Fibroblast of skin of left biceps (primary cell): ENCODE measurements around the gene SERGEF.
A peak's percentile ranks its signal among the peaks of the same experiment; 100 is the strongest.

Source experiments
- DNase-seq, 2 experiments: peaks; one replicate each; pipeline ENCODE4 v3.0.0-alpha.2; 2013; ENCODE audit warnings: low read depth in 2 of 2

Gene SERGEF

GRCh38 chr11:18012906-18013781 is at the start of gene SERGEF:
TSS of gene SERGEF (minus strand) at chr11:18013047. CDS start at chr11:18013010, 37 bp downstream.
- peak; percentile 60 to 64 for DNase-seq

- DNase-seq, result no peak
Observed at GRCh38 chr11:18061351-18061750, 48.5 kb upstream of the SERGEF start.

- DNase-seq, result no peak
Observed at GRCh38 chr11:18056561-18057181, 43.8 kb upstream of the SERGEF start.

- no peak for DNase-seq
Observed at GRCh38 chr11:18054511-18055103, 41.8 kb upstream of the SERGEF start.

- no peak for DNase-seq
Observed at GRCh38 chr11:18050848-18051247, 38.0 kb upstream of the SERGEF start.

- no peak for DNase-seq
Observed at GRCh38 chr11:18046116-18046777, 33.4 kb upstream of the SERGEF start, which contains the start of gene TPH1. TSS of gene TPH1 (minus strand) at chr11:18046269. CDS start at chr11:18040762, 5,507 bp downstream.

DNA sequence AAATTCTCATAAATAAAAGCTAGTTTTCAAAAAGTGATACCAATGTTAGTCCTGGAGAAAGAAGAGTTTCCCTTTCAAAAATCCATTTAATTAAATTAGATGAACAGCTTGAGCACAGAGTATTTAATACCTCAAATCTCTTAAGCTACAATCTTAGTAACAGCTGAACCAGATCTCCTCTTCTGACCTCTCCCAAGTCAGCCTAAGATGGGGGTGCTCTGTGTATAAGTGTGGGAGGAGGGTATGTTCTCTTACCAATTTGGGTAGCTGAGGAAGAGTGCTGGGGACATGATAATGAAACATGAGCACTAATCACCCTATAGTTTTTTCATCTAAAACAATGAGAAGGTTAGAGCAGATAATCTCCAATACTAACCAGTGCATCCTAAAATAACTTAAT is 23.6 kb upstream of the SERGEF start:
- DNase-seq, result no peak

GRCh38 chr11:18027475-18027874 is 14.6 kb upstream of the SERGEF start:
- no peak for DNase-seq

DNA sequence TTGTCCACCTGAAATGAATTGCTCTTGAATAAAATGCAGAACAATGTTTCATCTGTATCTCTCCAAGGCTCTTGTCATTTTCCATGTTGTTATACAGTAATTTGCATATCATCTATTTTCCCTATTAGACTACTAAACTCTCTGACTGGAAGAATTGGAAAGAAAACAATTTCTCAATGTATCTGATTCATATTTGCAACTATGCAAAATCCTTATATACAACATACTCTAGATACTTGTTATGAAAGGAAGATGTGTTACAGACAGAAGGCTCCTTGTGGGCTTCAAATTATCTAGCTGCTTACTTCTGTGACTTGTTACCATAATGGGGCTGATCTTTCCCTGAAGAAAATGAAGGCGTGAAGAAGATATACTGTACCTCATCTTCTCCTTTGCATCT is 9.6 kb upstream of the SERGEF start:
- no peak for DNase-seq

DNA sequence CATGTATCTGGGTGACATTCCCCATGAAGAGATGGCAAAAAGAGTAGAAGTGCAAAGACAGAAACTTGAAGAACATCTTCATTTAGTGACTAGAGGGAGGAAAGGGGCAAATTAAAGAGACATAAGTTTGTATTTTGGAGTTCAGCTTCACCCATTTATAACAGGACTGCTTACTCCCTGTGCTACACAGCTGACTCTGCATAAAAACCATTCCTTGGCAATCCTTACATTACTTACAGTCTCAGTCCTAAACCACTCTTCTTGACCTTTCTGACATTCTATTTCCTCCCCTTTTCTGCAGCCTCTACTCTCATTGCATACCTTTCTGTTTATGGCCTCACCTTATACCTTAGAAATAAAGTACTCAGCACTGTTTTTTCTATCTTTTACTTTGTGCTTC is 6.8 kb upstream of the SERGEF start:
- no peak for DNase-seq

GRCh38 chr11:18016789-18017188 is 3.9 kb upstream of the SERGEF start:
- no peak for DNase-seq

GRCh38 chr11:18014876-18015275 is 2.0 kb upstream of the SERGEF start:
- no peak for DNase-seq

DNA sequence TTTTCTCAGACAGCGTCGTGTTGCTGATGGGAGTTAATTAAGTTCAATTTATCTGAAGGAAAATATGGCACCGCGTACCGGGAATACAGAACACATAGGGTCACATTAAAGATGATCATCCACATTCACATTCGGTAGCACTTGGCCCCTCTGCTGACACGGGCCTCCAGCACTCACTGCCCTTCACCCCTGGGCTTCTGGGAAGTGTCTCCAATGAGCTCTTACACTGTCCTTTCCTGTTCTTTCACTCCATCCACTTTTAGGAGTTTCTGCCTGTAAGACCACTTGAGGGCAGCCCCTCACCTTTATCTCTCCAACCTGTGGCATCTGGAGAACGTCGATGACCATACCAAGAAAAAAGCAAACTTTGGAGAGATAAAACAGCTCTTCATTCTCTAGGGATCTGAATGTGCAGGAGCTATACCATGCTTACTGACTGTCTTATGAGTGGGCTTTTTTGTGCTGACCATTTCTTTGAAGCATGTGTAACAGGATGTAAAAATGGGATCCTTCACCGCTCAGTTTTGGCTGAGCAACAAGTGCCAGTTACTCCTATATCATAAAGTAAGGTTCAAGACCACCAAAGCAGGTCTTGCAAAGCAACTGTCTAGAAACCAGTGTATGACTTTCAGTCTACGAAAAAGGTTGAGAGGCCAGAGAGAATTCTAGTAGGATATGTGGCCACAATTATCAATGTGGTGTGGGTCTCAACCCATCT is 1.1 kb upstream of the SERGEF start:
- DNase-seq, result no peak

GRCh38 chr11:18012122-18012905 is 533 bp downstream of the SERGEF start:
- DNase-seq, result no peak

GRCh38 chr11:18011633-18012032 is 1.2 kb downstream of the SERGEF start:
- no peak for DNase-seq

DNA sequence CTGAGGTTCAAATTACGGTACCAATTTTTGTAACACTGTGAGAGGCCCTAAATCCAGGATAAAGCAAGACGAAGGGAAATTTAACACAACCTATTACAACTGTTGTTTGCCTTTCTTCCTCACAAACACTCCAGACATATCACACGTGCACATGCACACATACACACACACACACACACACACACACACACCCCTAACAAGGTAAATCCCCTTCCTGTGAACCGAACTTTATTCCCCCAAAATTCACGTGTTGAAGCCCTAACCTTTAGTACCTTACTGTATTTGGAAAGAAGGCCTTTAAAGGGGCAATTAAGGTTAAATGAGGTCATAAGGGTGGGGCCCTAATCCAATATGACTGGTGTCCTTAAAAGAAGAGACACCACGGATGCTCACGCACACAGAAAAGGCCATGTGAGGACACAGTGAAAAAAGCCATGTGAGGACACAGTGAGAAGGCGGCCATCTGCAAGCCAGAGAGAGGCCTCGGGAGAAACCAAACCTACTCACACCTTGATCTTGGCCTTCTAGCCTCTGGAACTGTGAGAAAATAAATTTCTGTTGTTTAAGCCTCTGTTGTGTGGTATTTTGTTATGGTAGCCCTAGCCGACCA is 1.8 kb downstream of the SERGEF start:
- no peak for DNase-seq

DNA sequence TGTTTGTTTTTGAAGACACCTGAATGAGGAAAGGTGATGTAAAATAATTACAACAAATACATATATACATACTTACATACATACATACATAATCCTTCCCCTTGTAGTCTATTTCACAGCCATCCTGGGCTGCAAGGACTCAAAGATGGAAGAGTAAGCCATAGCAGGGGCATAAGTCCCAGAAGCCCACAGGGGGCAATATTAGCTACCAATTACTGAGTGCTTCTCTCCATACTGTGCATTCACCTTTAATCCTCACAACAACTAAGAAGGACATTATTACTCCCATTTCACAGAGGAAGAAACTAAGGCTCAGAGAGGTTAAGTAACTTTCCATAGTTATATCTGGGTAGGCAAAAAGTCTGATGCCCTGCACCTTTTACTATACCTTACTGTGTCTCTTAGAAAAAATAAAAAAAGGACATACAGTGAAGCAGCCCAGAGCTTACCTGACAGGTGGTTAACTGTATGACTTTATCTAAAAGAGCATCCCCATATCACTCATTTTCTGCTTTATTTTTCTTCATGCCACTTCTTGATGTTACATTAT is 2.7 kb downstream of the SERGEF start:
- DNase-seq, result no peak

DNA sequence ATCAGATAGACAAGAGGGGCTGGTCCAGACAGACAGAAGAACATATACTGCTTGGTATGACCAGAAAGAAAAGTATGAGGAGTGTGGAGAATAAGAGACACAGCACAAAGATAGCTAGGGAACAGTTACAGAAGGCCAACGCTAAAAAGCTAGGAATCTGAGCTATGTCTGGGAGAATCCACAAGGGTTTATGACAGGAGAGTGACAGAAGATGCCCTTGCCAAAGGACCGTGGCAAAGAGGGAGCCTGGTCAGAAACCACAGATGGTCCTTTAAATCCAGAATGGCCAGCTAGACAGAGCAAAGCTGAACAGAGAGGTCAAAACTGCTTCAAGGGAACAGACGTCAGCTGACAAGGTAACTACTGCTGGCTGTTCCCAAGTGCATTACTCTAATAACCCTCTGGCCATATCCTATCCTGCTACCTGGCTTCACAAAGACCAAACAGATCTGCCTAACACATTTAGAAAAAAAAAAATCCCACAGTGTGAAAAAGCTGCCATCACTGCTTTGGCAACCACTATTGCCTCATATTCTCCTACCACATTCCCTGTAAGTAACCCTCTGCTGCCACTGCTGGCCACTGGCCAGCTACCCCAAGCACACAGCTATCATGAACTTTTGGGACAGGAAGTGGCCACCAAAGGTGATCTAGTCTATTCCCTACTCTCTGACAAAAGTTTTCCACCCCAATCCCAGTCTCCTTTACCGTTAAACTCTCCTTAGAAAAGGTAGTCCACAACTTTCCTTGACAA is 7.3 kb downstream of the SERGEF start:
- DNase-seq, result no peak

DNA sequence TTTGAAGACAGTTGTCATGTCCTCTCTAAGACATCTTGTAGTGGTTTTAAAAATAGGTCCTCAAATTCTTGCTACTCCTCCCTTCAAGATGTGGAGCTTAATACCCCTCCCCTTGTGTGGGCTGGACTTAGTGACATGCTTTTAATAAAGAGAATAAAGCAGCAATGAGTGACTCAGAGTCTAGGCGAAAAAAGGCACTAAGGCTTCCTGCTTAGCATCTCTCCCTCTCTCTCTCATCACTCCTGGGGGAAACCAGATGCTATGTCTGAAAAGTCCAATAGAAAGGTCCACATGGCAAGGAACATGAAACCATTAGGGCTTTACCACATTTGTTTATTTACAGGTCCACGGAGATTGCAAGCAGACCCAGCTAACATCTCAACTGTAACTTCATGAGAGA is 11.7 kb downstream of the SERGEF start:
- no peak for DNase-seq
